ENCODE measurements around the gene FSD1. TPM values are rescaled to one million over a fixed set of nuclear protein-coding genes. Genes with fewer than 3 reads are reported as not detected.
A peak's percentile ranks its signal among the peaks of the same experiment; 100 is the strongest.

Gene FSD1
- total RNA-seq, 4 donors from 2014 or later, result 0.67 TPM; not detected in 3

GRCh38 chr19:4368128-4368820 is 63.9 kb downstream of the FSD1 start:
- Histone ChIP-seq H3K4me1 (peaks cover 0 to 61% (median 59%) of the 10 kb centered on the region in 3 donors), H3K9me3 (no peaks in the 10 kb centered on the region), H3K36me3 (peaks cover 0 to 44% of the 10 kb centered on the region in 2 donors), H3K27ac (peak overlapping the region in 3 of 4 donors; percentile 72 to 87 (median 87)), H3K27me3 (no peaks in the 10 kb centered on the region), H3K4me3 (no peak overlapping the region)
- TF ChIP-seq CTCF (IDR thresholded peaks at IDR 0.05) (no peak), POLR2AphosphoS5 (IDR thresholded peaks at IDR 0.05) (no peak), EP300 (IDR thresholded peaks at IDR 0.05) (no peak), POLR2A (IDR thresholded peaks at IDR 0.05) (no peak)
- ATAC-seq, result no peak
- 16% methylated on average over 6 of the region's 19 CpGs; no CpG with 5 or more reads in 1 of the 2 donors for WGBS, 2 donors (ENCODE audit: low coverage in 1 of 2)

GRCh38 chr19:4369109-4369887 is 64.9 kb downstream of the FSD1 start:
- peak; percentile 48 for ATAC-seq
- peak overlapping the region in 1 of 2 donors; percentile 32 for H3K4me3 ChIP-seq

GRCh38 chr19:4369888-4370260 is 65.5 kb downstream of the FSD1 start:
- no peaks in the 10 kb centered on the region for H3K9me3 ChIP-seq
- peak overlapping the region in 1 of 2 donors; percentile 32 for H3K4me3 ChIP-seq
- peak overlapping the region in 3 of 4 donors; percentile 72 to 87 (median 87) for H3K27ac ChIP-seq
- no CpG with 5 or more reads among the region's 21 CpGs for WGBS, 2 donors (ENCODE audit: low coverage in 1 of 2)
- H3K27me3 ChIP-seq, result no peaks in the 10 kb centered on the region
- ATAC-seq, result peak; percentile 13
- peak in 3 of 4 experiments; percentile 30 to 75 (median 61) for TF ChIP-seq CTCF (IDR thresholded peaks at IDR 0.05)
- TF ChIP-seq POLR2A (IDR thresholded peaks at IDR 0.05), result peak in 1 of 2 donors; percentile 10
- no peak for TF ChIP-seq EP300 (IDR thresholded peaks at IDR 0.05)
- TF ChIP-seq POLR2AphosphoS5 (IDR thresholded peaks at IDR 0.05), result no peak
- H3K36me3 ChIP-seq, result peaks cover 0 to 28% of the 10 kb centered on the region in 2 donors
- peaks cover 0 to 77% (median 72%) of the 10 kb centered on the region in 3 donors for H3K4me1 ChIP-seq

More at GRCh38 chr19:4369109-4369887, 64.9 kb downstream of the FSD1 start:
- peaks cover 0 to 71% (median 66%) of the 10 kb centered on the region in 3 donors for H3K4me1 ChIP-seq
- 33 to 65% methylated on average over 2 to 4 of the region's 25 CpGs for WGBS, 2 donors (ENCODE audit: low coverage in 1 of 2)
- no peaks in the 10 kb centered on the region for H3K27me3 ChIP-seq
- H3K27ac ChIP-seq, result peak overlapping the region in 3 of 4 donors; percentile 72 to 87 (median 87)
- TF ChIP-seq POLR2AphosphoS5 (IDR thresholded peaks at IDR 0.05) (peak; percentile 39), EP300 (IDR thresholded peaks at IDR 0.05) (no peak)
- peaks cover 0 to 34% of the 10 kb centered on the region in 2 donors for H3K36me3 ChIP-seq
- H3K9me3 ChIP-seq, result no peaks in the 10 kb centered on the region

- Histone ChIP-seq H3K4me1 (peaks cover 3 to 84% (median 79%) of the 10 kb centered on the region in 3 donors), H3K27me3 (no peaks in the 10 kb centered on the region), H3K36me3 (peaks cover 0 to 22% of the 10 kb centered on the region in 2 donors), H3K4me3 (no peak overlapping the region), H3K9me3 (no peaks in the 10 kb centered on the region), H3K27ac (peak overlapping the region in 3 of 4 donors; percentile 72 to 87 (median 87))
- TF ChIP-seq POLR2AphosphoS5 (IDR thresholded peaks at IDR 0.05) (no peak), CTCF (IDR thresholded peaks at IDR 0.05) (no peak), POLR2A (IDR thresholded peaks at IDR 0.05) (no peak), EP300 (IDR thresholded peaks at IDR 0.05) (no peak)
- no peak for ATAC-seq
- 78% methylated on average over 10 of the region's 15 CpGs; no CpG with 5 or more reads in 1 of the 2 donors for WGBS, 2 donors (ENCODE audit: low coverage in 1 of 2)
Measured at GRCh38 chr19:4370418-4371041, 66.1 kb downstream of the FSD1 start.
